HepG2 (cell line): ENCODE results near the gene OR1M1. TPM values are rescaled to one million over a fixed set of nuclear protein-coding genes. Genes with fewer than 3 reads are reported as not detected.

ENCODE experiments used
- BATF2 ChIP-seq: sonication (generic); formaldehyde crosslinking; IDR thresholded peaks from 2 replicates; pipeline ENCODE4 v1.8.0; 2022; ENCODE audit warnings: mild to moderate bottlenecking, missing genetic modification reagents, moderate library complexity
- CERS6 ChIP-seq: sonication (generic); formaldehyde crosslinking; IDR thresholded peaks from 2 replicates; pipeline ENCODE4 v1.5.0; 2020; ENCODE audit warnings: missing genetic modification reagents
- GFI1 ChIP-seq: sonication (generic); formaldehyde crosslinking; IDR thresholded peaks from 2 replicates; pipeline ENCODE4 v1.5.0; 2020; ENCODE audit warnings: missing genetic modification reagents, mild to moderate bottlenecking, borderline replicate concordance
- HHEX ChIP-seq: IDR thresholded peaks from 2 replicates; pipeline ENCODE4 v1.6.1; 2016; ENCODE audit warnings: control low read depth
- HOXA3 ChIP-seq: sonication (generic); formaldehyde crosslinking; IDR thresholded peaks from 2 replicates; pipeline ENCODE4 v1.5.0; 2020; ENCODE audit warnings: missing genetic modification reagents
- IKZF4 ChIP-seq: sonication (generic); formaldehyde crosslinking; IDR thresholded peaks from 2 replicates; pipeline ENCODE4 v1.5.1; 2020; ENCODE audit warnings: borderline replicate concordance, mild to moderate bottlenecking, low read depth, missing genetic modification reagents; ENCODE audit errors: not compliant biosample characterization
- IRF2 ChIP-seq: IDR thresholded peaks from 2 replicates; pipeline ENCODE4 v1.6.1; 2018; ENCODE audit warnings: missing genetic modification reagents, missing compliant biosample characterization
- MTF1 ChIP-seq: sonication (generic); formaldehyde crosslinking; IDR thresholded peaks from 2 replicates; pipeline ENCODE4 v1.5.0; 2020; ENCODE audit warnings: missing genetic modification reagents
- MXD1 ChIP-seq: sonication (generic); formaldehyde crosslinking; IDR thresholded peaks from 2 replicates; pipeline ENCODE4 v1.4.0; 2020; ENCODE audit warnings: mild to moderate bottlenecking, missing genetic modification reagents
- PHF5A ChIP-seq: IDR thresholded peaks from one replicate; pipeline ENCODE4 v1.6.1; 2018; ENCODE audit warnings: low read depth, missing genetic modification reagents; ENCODE audit not compliant: unreplicated experiment
- PRPF4 ChIP-seq: fragments of 200-400 bp; formaldehyde crosslinking; IDR thresholded peaks from 2 replicates; pipeline ENCODE4 v1.6.1; 2016; ENCODE audit warnings: low read length, low read depth; ENCODE audit not compliant: poor library complexity, severe bottlenecking
- RBFOX2 ChIP-seq: fragments of 200-400 bp; formaldehyde crosslinking; IDR thresholded peaks from 2 replicates; pipeline ENCODE4 v1.6.1; 2017; ENCODE audit warnings: low read depth, mild to moderate bottlenecking, low read length
- SNAI1 ChIP-seq: sonication (generic); formaldehyde crosslinking; IDR thresholded peaks from 2 replicates; pipeline ENCODE4 v1.5.0; 2020; ENCODE audit warnings: mild to moderate bottlenecking, missing genetic modification reagents, borderline replicate concordance
- SRSF4 ChIP-seq: fragments of 200-400 bp; formaldehyde crosslinking; IDR thresholded peaks from one replicate; pipeline ENCODE4 v1.6.1; 2018; ENCODE audit warnings: mild to moderate bottlenecking, low read depth, low read length, moderate library complexity; ENCODE audit not compliant: poor library complexity, severe bottlenecking
- TSC22D2 ChIP-seq: sonication (generic); formaldehyde crosslinking; IDR thresholded peaks from 2 replicates; pipeline ENCODE4 v1.5.1; 2020; ENCODE audit warnings: missing genetic modification reagents, mild to moderate bottlenecking, borderline replicate concordance
- ZBTB3 ChIP-seq: sonication (generic); formaldehyde crosslinking; IDR thresholded peaks from 2 replicates; pipeline ENCODE4 v1.4.0; 2020; ENCODE audit warnings: low read depth, mild to moderate bottlenecking, moderate library complexity, missing genetic modification reagents, borderline replicate concordance
- ZBTB7A ChIP-seq: sonication (generic); formaldehyde crosslinking; IDR thresholded peaks from 2 replicates; pipeline ENCODE4 v1.8.0; 2022; ENCODE audit warnings: mild to moderate bottlenecking, missing genetic modification reagents
- ZC3H13 ChIP-seq: sonication (generic); formaldehyde crosslinking; IDR thresholded peaks from 2 replicates; pipeline ENCODE4 v1.8.1; 2023; ENCODE audit warnings: mild to moderate bottlenecking, missing genetic modification reagents, moderate library complexity
- ZNF274 ChIP-seq: sonication (generic); formaldehyde crosslinking; IDR thresholded peaks from 2 replicates; pipeline ENCODE4 v1.5.1; 2020; ENCODE audit warnings: mild to moderate bottlenecking, missing genetic modification reagents
- ZNF362 ChIP-seq: sonication (generic); formaldehyde crosslinking; IDR thresholded peaks from 2 replicates; pipeline ENCODE4 v1.4.0; 2020; ENCODE audit warnings: missing genetic modification reagents, mild to moderate bottlenecking, borderline replicate concordance
- ZNF709 ChIP-seq: sonication (generic); formaldehyde crosslinking; IDR thresholded peaks from 2 replicates; pipeline ENCODE4 v1.5.0; 2020; ENCODE audit warnings: mild to moderate bottlenecking, missing genetic modification reagents
- ZNF773 ChIP-seq: sonication (generic); formaldehyde crosslinking; IDR thresholded peaks from 2 replicates; pipeline ENCODE4 v1.4.0; 2020; ENCODE audit warnings: missing genetic modification reagents, borderline replicate concordance
- polyA plus RNA-seq, 8 experiments: library from polyadenylated mRNA; depleted of rRNA in 3 of 8; stranded (reverse) in 7 of 8; unstranded in 1 of 8; fragments of >200 nt; fragmentation: Illumina TruSeq in 4 of 8; extraction: Trizol in 4 of 8; gene quantifications; 2 replicates each; pipeline versions ENCODE4 v1.2.1 to v1.2.3, GENCODE V29; 2011 to 2016; ENCODE audit warnings: low read depth in 4 of 8, missing spikeins in 1 of 8, mixed read lengths in 1 of 8; ENCODE audit not compliant: insufficient read depth in 1 of 8
- total RNA-seq, 5 experiments: library from RNA; depleted of rRNA; stranded (reverse); fragments of >200 nt; fragmentation: Illumina TruSeq; extraction: Trizol; gene quantifications; 2 replicates each; pipeline ENCODE4 v1.2.3, GENCODE V29; 2016; ENCODE audit warnings: low read depth in 1 of 5

The OR1M1 gene
- total and polyA plus RNA-seq, 2 of the 13 experiments (the other 11 are each of a cell fraction or from before 2014, with no cell fraction given): not detected

- no peak for TF ChIP-seq BATF2 (CRISPR knock-in tag)
- peak; percentile 91 for TF ChIP-seq IRF2 (CRISPR knock-in tag)
- TF ChIP-seq HOXA3 (CRISPR knock-in tag): peak; percentile 90
- TF ChIP-seq PRPF4: no peak
- TF ChIP-seq TSC22D2 (CRISPR knock-in tag): 0 out of 2 replicates have a peak, but pooled peaks have one; percentile 63
- TF ChIP-seq MXD1 (CRISPR knock-in tag): peak; percentile 91
- no peak for TF ChIP-seq ZNF362
- TF ChIP-seq MTF1 (CRISPR knock-in tag): no peak
- no peak for TF ChIP-seq ZC3H13 (CRISPR knock-in tag)
- TF ChIP-seq ZBTB3 (CRISPR knock-in tag): no peak; the same call in 1 of the 2 replicates
- TF ChIP-seq HHEX (CRISPR knock-in tag): no peak
- TF ChIP-seq ZNF773 (CRISPR knock-in tag): no peak
- peak; percentile 58 for TF ChIP-seq IKZF4 (CRISPR knock-in tag)
- peak; percentile 67; the same call in 1 of the 2 replicates for TF ChIP-seq ZNF274 (CRISPR knock-in tag)
- TF ChIP-seq SNAI1 (CRISPR knock-in tag): 0 out of 2 replicates have a peak, but pooled peaks have one; percentile 32
- peak; percentile 66 for TF ChIP-seq RBFOX2
- TF ChIP-seq GFI1 (CRISPR knock-in tag): no peak; the same call in 1 of the 2 replicates
- peak; percentile 77; the same call in 1 of the 2 replicates for TF ChIP-seq ZNF709 (CRISPR knock-in tag)
- TF ChIP-seq SRSF4: no peak
- no peak for TF ChIP-seq PHF5A (CRISPR knock-in tag)
- no peak for TF ChIP-seq ZBTB7A (CRISPR knock-in tag)
- no peak for TF ChIP-seq CERS6 (CRISPR knock-in tag)
Observed at GRCh38 chr19:9140159-9140874, 53.5 kb downstream of the OR1M1 start, which contains the start of gene ZNF317 (continued).
